ENCODE measurements around the gene KLHL9. TPM values are rescaled to one million over a fixed set of nuclear protein-coding genes. Genes with fewer than 3 reads are reported as not detected.

KLHL9 gene
- total and polyA plus RNA-seq, 2 experiments from 2014 or later, result 29.5 to 41.9 TPM

DNA sequence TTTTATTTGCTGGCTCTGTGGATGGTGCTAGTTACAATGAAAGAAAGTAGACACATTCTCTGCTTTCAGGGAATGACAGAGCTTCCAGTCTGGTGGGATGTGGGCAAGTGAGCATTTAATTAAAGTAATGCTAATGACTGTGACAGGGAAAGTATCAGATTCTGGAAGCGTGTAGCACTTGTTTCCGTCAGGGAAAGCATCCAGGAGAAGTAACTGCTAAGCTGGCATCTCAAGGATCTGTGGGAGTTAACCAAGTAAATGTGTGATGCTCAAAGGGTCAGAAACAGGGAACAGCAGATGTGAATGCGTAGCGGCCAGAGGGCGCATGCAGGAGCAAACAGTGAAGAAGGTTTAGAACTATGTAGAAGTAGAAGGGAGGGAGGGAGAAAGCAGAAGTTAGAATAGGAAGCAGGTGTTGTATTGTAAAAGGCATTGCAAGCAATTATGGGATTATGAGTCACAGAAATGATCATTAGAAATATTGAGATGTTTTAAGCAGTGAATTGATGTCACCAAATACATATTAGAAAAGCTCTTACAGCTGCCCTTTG, 12.2 kb downstream of the KLHL9 start:
- H2AFZ ChIP-seq, result no peak overlapping the region
- no peak for TF ChIP-seq EZH2 (IDR thresholded peaks at IDR 0.05; ENCODE audit: insufficient read depth, poor library complexity, severe bottlenecking)
- no peak for TF ChIP-seq EZH2phosphoT487 (IDR thresholded peaks at IDR 0.05; ENCODE audit: insufficient read depth, low read depth)
- DNase-seq, result no peak
- no peak overlapping the region for H3K27ac ChIP-seq
- in situ Hi-C loops (cut with MboI), result no loop called here
- no peaks in the 10 kb centered on the region for H3K27me3 ChIP-seq (replicated peaks; ENCODE audit: insufficient read depth)
- no peak overlapping the region for H3K4me2 ChIP-seq (ENCODE audit: unreplicated experiment)
- H3F3A ChIP-seq (ENCODE audit: insufficient read depth), result peaks cover 12% of the 10 kb centered on the region
- no peak overlapping the region for H3K9ac ChIP-seq
- H3K36me3 ChIP-seq (ENCODE audit: low read depth), result peaks cover 23% of the 10 kb centered on the region; the same call in 1 of the 2 replicates
- H3K9me2 ChIP-seq (ENCODE audit: insufficient read depth), result no peaks in the 10 kb centered on the region
- H3K79me2 ChIP-seq (ENCODE audit: insufficient read depth), result peaks cover 38% of the 10 kb centered on the region
- no peaks in the 10 kb centered on the region for H3K4me1 ChIP-seq (ENCODE audit: insufficient read depth)
- WGBS, 2 experiments (ENCODE audit: low coverage in 1 of 2, low lambda C conversion rate in 2 of 2, missing lambda C conversion rate in 2 of 2), result 77 to 79% methylated on average over 5 of the region's 5 CpGs
- no peak overlapping the region for H3K4me3 ChIP-seq
- no peaks in the 10 kb centered on the region for H3K9me3 ChIP-seq (ENCODE audit: low read depth)
- H4K20me1 ChIP-seq (ENCODE audit: insufficient read depth), result peaks cover 9% of the 10 kb centered on the region; the same call in 1 of the 2 replicates

DNA sequence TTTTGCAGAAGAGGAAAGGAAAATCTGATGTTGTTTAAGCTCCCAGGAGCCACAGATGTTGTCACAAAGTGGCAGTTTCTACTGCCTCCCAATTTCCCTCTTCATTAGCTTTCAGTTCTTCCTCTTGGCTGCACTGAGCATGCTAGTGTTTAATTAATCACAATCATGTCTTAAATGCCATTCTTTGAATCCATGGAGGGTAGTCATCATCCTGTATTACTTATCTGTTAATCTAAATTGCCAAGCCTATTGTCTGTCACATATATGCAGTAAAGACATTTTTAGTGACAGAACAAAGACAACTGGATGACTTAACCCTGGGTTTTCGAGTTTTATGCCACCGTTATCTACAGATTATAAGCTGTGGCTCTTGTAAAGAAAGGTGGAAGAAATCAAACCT, 14.7 kb downstream of the KLHL9 start:
- H3K9ac ChIP-seq, result no peak overlapping the region
- H2AFZ ChIP-seq, result no peak overlapping the region
- DNase-seq, result no peak
- H3K4me3 ChIP-seq, result no peak overlapping the region
- H3K4me2 ChIP-seq (ENCODE audit: unreplicated experiment), result no peak overlapping the region
- TF ChIP-seq EZH2 (IDR thresholded peaks at IDR 0.05; ENCODE audit: insufficient read depth, poor library complexity, severe bottlenecking) (no peak), EZH2phosphoT487 (IDR thresholded peaks at IDR 0.05; ENCODE audit: insufficient read depth, low read depth) (no peak)
- in situ Hi-C loops (cut with MboI), result no loop called here
- WGBS, 2 experiments (ENCODE audit: low coverage in 1 of 2, low lambda C conversion rate in 2 of 2, missing lambda C conversion rate in 2 of 2), result 61 to 64% methylated on average over 2 of the region's 2 CpGs
- H3K9me2 ChIP-seq (ENCODE audit: insufficient read depth), result no peaks in the 10 kb centered on the region
- peaks cover 13% of the 10 kb centered on the region for H3K79me2 ChIP-seq (ENCODE audit: insufficient read depth)
- no peaks in the 10 kb centered on the region for H3K9me3 ChIP-seq (ENCODE audit: low read depth)
- no peaks in the 10 kb centered on the region for H4K20me1 ChIP-seq (ENCODE audit: insufficient read depth)
- H3F3A ChIP-seq (ENCODE audit: insufficient read depth), result no peaks in the 10 kb centered on the region
- no peaks in the 10 kb centered on the region for H3K4me1 ChIP-seq (ENCODE audit: insufficient read depth)
- no peaks in the 10 kb centered on the region for H3K27me3 ChIP-seq (replicated peaks; ENCODE audit: insufficient read depth)
- H3K27ac ChIP-seq, result no peak overlapping the region
- H3K36me3 ChIP-seq (ENCODE audit: low read depth), result peaks cover 18% of the 10 kb centered on the region; the same call in 1 of the 2 replicates

- TF ChIP-seq EZH2 (IDR thresholded peaks at IDR 0.05; ENCODE audit: insufficient read depth, poor library complexity, severe bottlenecking) (no peak), EZH2phosphoT487 (IDR thresholded peaks at IDR 0.05; ENCODE audit: insufficient read depth, low read depth) (no peak)
- peaks cover 12% of the 10 kb centered on the region; the same call in 1 of the 2 replicates for H3K36me3 ChIP-seq (ENCODE audit: low read depth)
- H3K27me3 ChIP-seq (replicated peaks; ENCODE audit: insufficient read depth), result no peaks in the 10 kb centered on the region
- WGBS, 2 experiments (ENCODE audit: low coverage in 1 of 2, low lambda C conversion rate in 2 of 2, missing lambda C conversion rate in 2 of 2), result 2 to 3% methylated on average over 7 of the region's 7 CpGs
- peak; percentile 78 for DNase-seq
- no peak overlapping the region for H3K4me2 ChIP-seq (ENCODE audit: unreplicated experiment)
- in situ Hi-C loops (cut with MboI), result loop anchor here (10.0 kb wide), 1 partner anchor 477 kb away; no protein-coding TSS in a partner anchor
- H3K79me2 ChIP-seq (ENCODE audit: insufficient read depth), result no peaks in the 10 kb centered on the region
- H2AFZ ChIP-seq, result peak overlapping the region; percentile 26; the same call in 1 of the 2 replicates
- H3F3A ChIP-seq (ENCODE audit: insufficient read depth), result no peaks in the 10 kb centered on the region
- H4K20me1 ChIP-seq (ENCODE audit: insufficient read depth), result no peaks in the 10 kb centered on the region
- H3K9me3 ChIP-seq (ENCODE audit: low read depth), result no peaks in the 10 kb centered on the region
- H3K27ac ChIP-seq, result no peak overlapping the region
- H3K9ac ChIP-seq, result no peak overlapping the region
- H3K4me3 ChIP-seq, result no peak overlapping the region
- H3K9me2 ChIP-seq (ENCODE audit: insufficient read depth), result no peaks in the 10 kb centered on the region
- H3K4me1 ChIP-seq (ENCODE audit: insufficient read depth), result no peaks in the 10 kb centered on the region
These were observed 17.0 kb downstream of the KLHL9 start for GRCh38 chr9:21317956-21318923.

GRCh38 chr9:21316860-21317259, 18.3 kb downstream of the KLHL9 start:
- H3K4me3 ChIP-seq, result no peak overlapping the region
- H3K4me1 ChIP-seq (ENCODE audit: insufficient read depth), result no peaks in the 10 kb centered on the region
- DNase-seq, result peak; percentile 22
- no peak overlapping the region for H3K4me2 ChIP-seq (ENCODE audit: unreplicated experiment)
- WGBS, 2 experiments (ENCODE audit: low coverage in 1 of 2, low lambda C conversion rate in 2 of 2, missing lambda C conversion rate in 2 of 2), result 0 to 5% methylated on average over 3 of the region's 3 CpGs
- no peaks in the 10 kb centered on the region for H3K9me3 ChIP-seq (ENCODE audit: low read depth)
- peaks cover 1% of the 10 kb centered on the region; the same call in 1 of the 2 replicates for H3K36me3 ChIP-seq (ENCODE audit: low read depth)
- no peaks in the 10 kb centered on the region for H4K20me1 ChIP-seq (ENCODE audit: insufficient read depth)
- no peak overlapping the region for H3K27ac ChIP-seq
- no peaks in the 10 kb centered on the region for H3K9me2 ChIP-seq (ENCODE audit: insufficient read depth)
- H3K79me2 ChIP-seq (ENCODE audit: insufficient read depth), result no peaks in the 10 kb centered on the region
- in situ Hi-C loops (cut with MboI), result loop anchor here (10.0 kb wide), 1 partner anchor 478 kb away; no protein-coding TSS in a partner anchor
- H2AFZ ChIP-seq, result no peak overlapping the region
- TF ChIP-seq EZH2phosphoT487 (IDR thresholded peaks at IDR 0.05; ENCODE audit: insufficient read depth, low read depth) (no peak), EZH2 (IDR thresholded peaks at IDR 0.05; ENCODE audit: insufficient read depth, poor library complexity, severe bottlenecking) (no peak)
- H3F3A ChIP-seq (ENCODE audit: insufficient read depth), result no peaks in the 10 kb centered on the region
- H3K9ac ChIP-seq, result no peak overlapping the region
- no peaks in the 10 kb centered on the region for H3K27me3 ChIP-seq (replicated peaks; ENCODE audit: insufficient read depth)
